HepG2 (cell line): Measurements from ENCODE around the gene PKD2L2.

Experiments used
- ARID3A ChIP-seq: IDR thresholded peaks from 2 replicates; pipeline ENCODE4 v1.6.1; 2012; ENCODE audit warnings: low read depth, low read length, improper control_type of control experiment
- ARID4A ChIP-seq: sonication (generic); formaldehyde crosslinking; IDR thresholded peaks from 2 replicates; pipeline ENCODE4 v1.5.0; 2020; ENCODE audit warnings: mild to moderate bottlenecking, missing genetic modification reagents, borderline replicate concordance
- ATF2 ChIP-seq: sonication (generic); formaldehyde crosslinking; IDR thresholded peaks from 2 replicates; pipeline ENCODE4 v1.4.0; 2020; ENCODE audit warnings: missing genetic modification reagents
- CTCF ChIP-seq: sonication (generic); formaldehyde crosslinking; IDR thresholded peaks from 2 replicates; pipeline ENCODE4 v1.5.0; 2020; ENCODE audit warnings: mild to moderate bottlenecking, missing genetic modification reagents, moderate library complexity
- KAT8 ChIP-seq: IDR thresholded peaks from 2 replicates; pipeline ENCODE4 v1.6.1; 2016; ENCODE audit warnings: missing genetic modification reagents, missing compliant biosample characterization
- MAX ChIP-seq: IDR thresholded peaks from 2 replicates; pipeline ENCODE4 v1.6.1; 2012; ENCODE audit warnings: inconsistent platforms
- SALL2 ChIP-seq: sonication (generic); formaldehyde crosslinking; IDR thresholded peaks from 2 replicates; pipeline ENCODE4 v1.8.1; 2023; ENCODE audit warnings: mild to moderate bottlenecking, missing genetic modification reagents, inconsistent platforms
- SKI ChIP-seq: fragments of 450-650 bp; IDR thresholded peaks from one replicate; pipeline ENCODE4 v1.6.1; 2018; ENCODE audit warnings: mild to moderate bottlenecking; ENCODE audit not compliant: partially characterized antibody
- ZBTB7A ChIP-seq: sonication (generic); formaldehyde crosslinking; IDR thresholded peaks from 2 replicates; pipeline ENCODE4 v1.8.0; 2022; ENCODE audit warnings: mild to moderate bottlenecking, missing genetic modification reagents

- TF ChIP-seq ZBTB7A (no peak), ATF2 (CRISPR knock-in tag) (no peak), SALL2 (no peak), KAT8 (CRISPR knock-in tag) (no peak), ARID4A (CRISPR knock-in tag) (no peak), SKI (no peak), CTCF (CRISPR knock-in tag) (no peak), ARID3A (no peak), MAX (no peak)
Observed at GRCh38 chr5:137888863-137889759, at the start of gene PKD2L2.
